Stomach (tissue), 9 donors: ENCODE results near the gene LAMP1. TPM values are rescaled to one million over a fixed set of nuclear protein-coding genes. Genes with fewer than 3 reads are reported as not detected.

Experiments used
- DNase-seq, 2 donors: peaks; one replicate each; pipeline versions ENCODE4 v3.0.0 to v3.0.0-alpha.2; 2013 to 2019
- H3K27ac ChIP-seq, 5 donors: fragments of 200-600 bp in 4 of 5; sonication (generic) in 4 of 5; one replicate each; pipeline ENCODE4 v1.5.1; 2013 to 2019; ENCODE audit warnings: mild to moderate bottlenecking in 1 of 5, moderate library complexity in 1 of 5
- H3K27me3 ChIP-seq, 3 donors: fragments of 200-600 bp; sonication (generic); one replicate each; pipeline ENCODE4 v1.5.1; 2017 to 2019; ENCODE audit warnings: mixed run types in 1 of 3
- H3K36me3 ChIP-seq, 4 donors: fragments of 200-600 bp; sonication (generic); 1 replicate in 3 of 4; 2 replicates in 1 of 4; pipeline ENCODE4 v1.5.1; 2016 to 2019
- H3K4me1 ChIP-seq, 4 donors: fragments of 200-600 bp; sonication (generic); one replicate each; pipeline ENCODE4 v1.5.1; 2016 to 2019
- H3K4me3 ChIP-seq, 4 donors: fragments of 200-600 bp; sonication (generic) in 3 of 4; one replicate each; pipeline ENCODE4 v1.5.1; 2016 to 2019; ENCODE audit warnings: mild to moderate bottlenecking in 1 of 4
- H3K9me3 ChIP-seq, 4 donors: fragments of 200-600 bp; sonication (generic); one replicate each; pipeline ENCODE4 v1.5.1; 2016 to 2019
- CTCF ChIP-seq, 7 experiments: fragments of 450-650 bp in 4 of 7; fragments of 200-600 bp in 3 of 7; sonication (generic) in 3 of 7; IDR thresholded peaks; one replicate each; pipeline ENCODE4 v1.5.1; 2016 to 2019; ENCODE audit warnings: antibody characterized with exemption in 7 of 7, control low read depth in 2 of 7, mild to moderate bottlenecking in 1 of 7
- EP300 ChIP-seq: sonication (generic); formaldehyde crosslinking; IDR thresholded peaks from one replicate; pipeline ENCODE4 v1.6.1; 2017; ENCODE audit warnings: antibody characterized with exemption
- POLR2A ChIP-seq, 4 donors: fragments of 450-650 bp; IDR thresholded peaks; one replicate each; pipeline ENCODE4 v1.6.1; 2016; ENCODE audit warnings: antibody characterized with exemption in 4 of 4, control low read depth in 2 of 4, mild to moderate bottlenecking in 1 of 4, moderate library complexity in 1 of 4
- POLR2AphosphoS5 ChIP-seq, 3 donors: sonication (generic); formaldehyde crosslinking; IDR thresholded peaks; one replicate each; pipeline ENCODE4 v1.6.1; 2016; ENCODE audit warnings: antibody characterized with exemption in 3 of 3
- WGBS, 5 donors: extraction: QIAGEN DNeasy Blood & Tissue Kit in 3 of 5; methylation state at CpG; one replicate each; pipeline versions ENCODE4 v1.1.5 to v1.1.7; 2013 to 2018; 5-methylcytosine and 5-hydroxymethylcytosine counted together
- intact Hi-C: fragments of 100-400 bp; cut with DNase I; formaldehyde crosslinking; loops from one replicate; pipeline ENCODE4 v1.15.1; 2023; ENCODE audit warnings: low total_unique reads
- polyA plus RNA-seq, 3 donors: library from polyadenylated mRNA; stranded (reverse); fragments of 200-250 nt; gene quantifications; one replicate each; pipeline ENCODE4 v1.2.3, GENCODE V29; 2013
- total RNA-seq, 5 donors: library from RNA; depleted of rRNA; stranded (reverse); fragments of >200 nt; gene quantifications; one replicate each; pipeline versions ENCODE4 v1.1.0 to v1.2.3, GENCODE V29; 2014 to 2016
- donor health status: healthy with polysubstance abuse.
- donor health status: Bipolar disorder and iron deficiency.
- donor health status: healthy.

LAMP1 gene
- total and polyA plus RNA-seq, 8 donors = 20.9 to 121 (median 50.0) TPM

- DNase-seq = no peak
- TF ChIP-seq CTCF (IDR thresholded peaks at IDR 0.05) (no peak), POLR2A (IDR thresholded peaks at IDR 0.05) (no peak), EP300 (no peak), POLR2AphosphoS5 (IDR thresholded peaks at IDR 0.05) (no peak)
- intact Hi-C loops = no loop called here
- 83 to 84% (median 83%) methylated on average over 20 to 22 of the region's 22 CpGs for WGBS, 5 donors
- no peaks in the 10 kb centered on the region for H3K27me3 ChIP-seq
- no peak overlapping the region for H3K27ac ChIP-seq
- H3K4me3 ChIP-seq = no peak overlapping the region
- no peaks in the 10 kb centered on the region for H3K9me3 ChIP-seq
- peaks cover 5 to 14% (median 13%) of the 10 kb centered on the region in 4 donors for H3K36me3 ChIP-seq
- peaks cover 0 to 9% (median 6%) of the 10 kb centered on the region in 4 donors for H3K4me1 ChIP-seq
These were observed 32.7 kb downstream of the LAMP1 start for GRCh38 chr13:113329656-113330312.

- no peaks in the 10 kb centered on the region for H3K9me3 ChIP-seq
These were observed 35.6 kb downstream of the LAMP1 start for GRCh38 chr13:113332615-113333014.

GRCh38 chr13:113333076-113333475 lies 36.0 kb downstream of the LAMP1 start:
- no peak overlapping the region for H3K4me3 ChIP-seq
- TF ChIP-seq CTCF (IDR thresholded peaks at IDR 0.05) (no peak), EP300 (no peak), POLR2AphosphoS5 (IDR thresholded peaks at IDR 0.05) (no peak), POLR2A (IDR thresholded peaks at IDR 0.05) (no peak)
- H3K27me3 ChIP-seq = no peaks in the 10 kb centered on the region
- no peak overlapping the region for H3K27ac ChIP-seq
- H3K36me3 ChIP-seq = peaks cover 0 to 6% (median 3%) of the 10 kb centered on the region in 4 donors
- peaks cover 0 to 9% (median 6%) of the 10 kb centered on the region in 4 donors for H3K4me1 ChIP-seq
- intact Hi-C loops = no loop called here
- 90 to 96% (median 93%) methylated on average over 14 of the region's 14 CpGs for WGBS, 5 donors
- DNase-seq = no peak
- no peaks in the 10 kb centered on the region for H3K9me3 ChIP-seq

More at GRCh38 chr13:113332615-113333014, 35.6 kb downstream of the LAMP1 start:
- Histone ChIP-seq H3K4me3 (no peak overlapping the region), H3K27ac (no peak overlapping the region), H3K27me3 (no peaks in the 10 kb centered on the region), H3K36me3 (peaks cover 0 to 2% (median under 1%) of the 10 kb centered on the region in 4 donors), H3K4me1 (peaks cover 0 to 9% (median 6%) of the 10 kb centered on the region in 4 donors)
- 92 to 98% (median 95%) methylated on average over 11 to 12 of the region's 12 CpGs for WGBS, 5 donors
- TF ChIP-seq EP300 (no peak), CTCF (IDR thresholded peaks at IDR 0.05) (no peak), POLR2AphosphoS5 (IDR thresholded peaks at IDR 0.05) (no peak), POLR2A (IDR thresholded peaks at IDR 0.05) (no peak)
- intact Hi-C loops = no loop called here
- no peak for DNase-seq

GRCh38 chr13:113337556-113337955 lies 40.5 kb downstream of the LAMP1 start:
- H3K9me3 ChIP-seq = no peaks in the 10 kb centered on the region
- WGBS, 5 donors = 64 to 75% (median 74%) methylated on average over 12 to 17 of the region's 17 CpGs
- H3K4me1 ChIP-seq = no peaks in the 10 kb centered on the region
- TF ChIP-seq EP300 = no peak
- no peak for TF ChIP-seq CTCF (IDR thresholded peaks at IDR 0.05)
- no peak for TF ChIP-seq POLR2A (IDR thresholded peaks at IDR 0.05)
- no peak for TF ChIP-seq POLR2AphosphoS5 (IDR thresholded peaks at IDR 0.05)
- peaks cover 0 to 21% (median 10%) of the 10 kb centered on the region in 4 donors for H3K36me3 ChIP-seq
- no peak overlapping the region for H3K27ac ChIP-seq
- no peak for DNase-seq
- intact Hi-C loops = no loop called here
- H3K27me3 ChIP-seq = no peaks in the 10 kb centered on the region
- no peak overlapping the region for H3K4me3 ChIP-seq
